Breast epithelium (tissue), 3 donors: Measurements from ENCODE around the gene RTTN.

ENCODE experiments used
- CTCF ChIP-seq, 3 donors: fragments of 450-650 bp; IDR thresholded peaks; one replicate each; pipeline ENCODE4 v1.5.1; 2016 to 2017; ENCODE audit warnings: antibody characterized with exemption in 3 of 3, mild to moderate bottlenecking in 3 of 3, moderate library complexity in 3 of 3
- POLR2A ChIP-seq: fragments of 450-650 bp; IDR thresholded peaks from one replicate; pipeline ENCODE4 v1.6.1; 2016; ENCODE audit warnings: antibody characterized with exemption, mild to moderate bottlenecking, moderate library complexity

- no peak for TF ChIP-seq CTCF (IDR thresholded peaks at IDR 0.05)
- TF ChIP-seq POLR2A, result no peak
Observed at GRCh38 chr18:70235478-70235877, 30.0 kb upstream of the RTTN start.
